Superior temporal gyrus (tissue), 1 donor: ENCODE data around the gene CDK11B.
"Not testable (repeated sequence)": the region's sequence is repeated elsewhere in the genome, so short reads cannot be mapped to it uniquely, and the experiment has no call there.

Experiments
- DNase-seq: peaks from one replicate; pipeline ENCODE4 v3.0.0-alpha.2; 2016; ENCODE audit errors: extremely low spot score

Gene CDK11B

DNA sequence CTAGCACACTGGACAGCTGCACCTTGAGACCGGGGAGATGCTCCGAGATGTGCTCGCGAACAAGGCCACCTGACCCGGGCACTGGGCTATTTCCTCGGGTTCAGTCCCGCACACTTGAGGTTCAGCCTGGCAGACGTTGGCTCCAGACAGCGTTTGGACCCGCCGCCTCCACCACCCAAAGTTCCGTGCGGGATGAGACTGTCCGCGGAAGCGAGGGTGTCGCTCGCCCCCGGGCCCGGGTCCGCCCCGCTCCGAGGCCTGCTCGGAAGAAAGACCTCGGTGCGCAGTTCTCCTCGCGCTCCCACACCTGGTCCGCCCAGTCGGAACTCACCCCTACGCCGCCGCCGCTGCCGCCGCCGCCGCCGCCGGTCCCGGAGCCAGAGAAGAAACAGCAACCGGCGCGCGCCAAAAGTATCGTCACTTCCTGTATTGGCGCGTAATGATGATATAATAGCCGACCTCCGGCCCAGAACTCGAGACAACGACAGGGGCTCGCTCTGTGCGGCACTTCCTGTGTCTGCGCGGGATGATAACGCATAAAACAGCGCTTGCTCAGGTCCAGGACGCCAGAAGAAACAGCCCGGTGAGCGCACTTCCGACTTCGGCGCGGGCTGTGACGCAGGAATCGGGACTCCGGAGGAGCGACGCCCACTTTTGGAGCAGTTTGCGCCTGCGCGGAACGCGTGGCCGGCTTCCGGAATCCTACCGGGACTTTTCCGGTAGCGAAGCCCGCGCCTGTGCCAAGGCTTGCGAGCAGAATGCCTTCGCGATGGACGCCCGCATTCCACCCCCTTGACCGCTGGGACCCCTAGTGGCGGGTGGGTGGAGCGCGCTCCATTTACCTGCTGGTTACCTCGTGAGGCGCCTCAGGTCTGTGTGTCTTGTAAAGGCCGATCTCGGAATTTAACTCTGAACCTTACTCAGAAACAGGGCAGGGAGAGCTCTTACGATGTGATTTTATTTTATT, at the start of gene CDK11B:
TSS of gene CDK11B (minus strand) at position 422 of the 967 bp plus-strand sequence. CDS start 1,519 bp downstream, outside the sequence.
- peak; percentile 90 for DNase-seq

DNA sequence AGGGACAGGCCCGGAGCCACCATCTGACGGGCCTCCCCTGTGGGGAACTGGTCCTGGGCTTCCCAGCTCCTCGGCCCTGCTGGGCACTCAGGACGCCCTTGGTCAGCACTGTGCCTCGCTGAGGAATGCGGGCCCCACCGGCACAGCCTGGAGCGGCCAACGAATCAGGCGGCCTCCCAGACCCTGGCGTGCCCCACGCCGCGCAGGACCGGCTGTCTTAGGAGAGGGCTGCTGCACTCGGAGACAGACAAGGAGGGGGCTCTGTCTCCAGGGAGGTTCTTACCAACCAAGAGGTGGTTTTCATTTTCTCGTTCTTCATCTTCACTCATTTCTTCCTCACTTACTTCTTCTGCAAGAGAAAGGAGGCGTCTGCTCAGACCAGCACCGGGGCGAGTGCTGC, 49.1 kb upstream of the CDK11B start:
- DNase-seq, result not testable (repeated sequence)

DNA sequence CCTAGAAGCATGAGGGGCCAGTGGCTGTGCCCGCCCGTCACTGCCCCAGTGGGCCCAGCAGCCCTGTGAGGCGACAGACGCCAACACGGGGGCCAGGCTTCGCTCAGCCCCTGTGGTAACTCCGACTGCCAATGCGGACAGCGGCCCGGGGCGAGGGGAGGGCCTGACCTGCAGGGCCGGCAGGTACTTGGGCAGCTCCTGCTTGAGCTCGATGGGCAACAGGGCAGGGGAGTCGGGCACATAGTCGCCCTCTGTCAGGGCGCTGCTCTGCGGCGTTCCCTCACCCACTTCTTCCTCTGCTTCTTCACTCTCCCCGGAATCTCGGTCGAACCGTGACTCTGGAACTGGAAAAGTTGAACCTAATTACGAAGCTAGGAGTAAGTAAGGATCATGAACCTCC, 48.4 kb upstream of the CDK11B start:
- DNase-seq, result not testable (repeated sequence)

DNA sequence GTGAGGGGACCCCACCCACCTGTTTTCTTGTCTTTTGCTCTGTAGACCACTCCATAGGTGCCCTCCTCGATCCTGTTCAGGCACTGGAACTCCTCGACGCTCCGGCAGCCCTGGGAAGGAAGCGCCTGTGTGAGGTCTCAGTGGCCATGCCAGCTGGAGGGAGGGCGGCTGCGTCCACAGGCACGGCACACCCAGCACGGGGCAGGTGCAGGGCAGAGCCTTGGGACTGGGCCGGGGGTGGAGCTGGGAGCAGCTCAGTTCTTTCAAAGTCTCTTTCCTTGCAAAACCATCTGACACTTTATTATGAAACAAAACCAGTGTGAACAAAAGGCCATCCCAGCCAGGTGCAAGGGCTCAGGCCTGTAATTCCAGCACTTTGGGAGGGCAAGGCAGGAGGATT, 46.8 kb upstream of the CDK11B start:
- DNase-seq, result not testable (repeated sequence)

DNA sequence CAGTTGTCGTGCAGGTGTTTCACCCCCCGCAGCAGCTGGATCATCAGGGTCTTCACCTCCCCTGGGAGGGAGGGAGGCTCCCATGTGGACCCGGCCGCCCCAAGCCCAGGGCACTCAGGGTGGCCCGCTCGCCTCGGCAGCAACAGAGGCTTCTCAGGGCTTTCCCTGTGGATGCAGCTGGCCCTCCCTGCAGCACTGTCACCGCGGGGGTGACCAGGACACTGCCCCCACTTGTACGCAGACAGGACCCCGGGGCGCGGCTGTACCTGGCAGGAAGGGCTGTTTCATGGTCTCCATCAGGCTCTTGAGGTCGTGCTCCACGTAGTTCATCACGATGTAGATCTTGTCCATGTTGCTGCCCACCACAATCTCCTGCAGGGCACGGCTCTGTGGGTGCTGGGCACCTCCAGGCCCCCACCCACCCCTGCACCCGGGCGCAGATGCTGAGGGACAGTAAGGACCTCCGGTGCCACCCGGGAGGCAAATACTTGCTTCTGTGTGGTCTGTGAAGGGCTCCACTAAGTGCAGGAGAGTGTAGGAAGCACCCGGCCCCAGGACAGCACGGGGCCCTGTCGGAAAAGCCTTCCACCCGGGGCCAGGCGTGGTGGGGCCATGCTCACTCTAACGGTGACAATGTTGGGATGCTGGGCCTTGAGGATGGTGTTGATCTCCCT, 45.6 kb upstream of the CDK11B start:
- not testable (repeated sequence) for DNase-seq

DNA sequence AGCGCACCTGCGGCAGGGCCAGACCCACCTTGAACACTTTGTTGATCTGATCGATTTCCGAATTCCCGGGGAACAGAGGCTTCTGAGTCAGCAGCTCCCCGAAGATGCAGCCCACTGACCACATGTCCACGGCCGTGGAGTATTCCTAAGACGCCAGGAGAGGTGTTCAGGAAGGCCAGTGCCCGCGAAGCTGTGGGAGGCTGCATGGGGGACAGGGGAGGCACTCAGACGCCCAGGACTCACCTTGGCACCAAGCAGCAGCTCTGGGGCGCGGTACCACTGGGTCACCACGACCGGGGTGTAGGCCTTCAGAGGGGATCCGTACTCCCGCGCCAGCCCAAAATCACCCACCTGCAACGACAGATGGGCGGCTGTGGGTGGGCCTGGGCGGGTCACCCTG, 45.0 kb upstream of the CDK11B start:
- DNase-seq, result no peak

DNA sequence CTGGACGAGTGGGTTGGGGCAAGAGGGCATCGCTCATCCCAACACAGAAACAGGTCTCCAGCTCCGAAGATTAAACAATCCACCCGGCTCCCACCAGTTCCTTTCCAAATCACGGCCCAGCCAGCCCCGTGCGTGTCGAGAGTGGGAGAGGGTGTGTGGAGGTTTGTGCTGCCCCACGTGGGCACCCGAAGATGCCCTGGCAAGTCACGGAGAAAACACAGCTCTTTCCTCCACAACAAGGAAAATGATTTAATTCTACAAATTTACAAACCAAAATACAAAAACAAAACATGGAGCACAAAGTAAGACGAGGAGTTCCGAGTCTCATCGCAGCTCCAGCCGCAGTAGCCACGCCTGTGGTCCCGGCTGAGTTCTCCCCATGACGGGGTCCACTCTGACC, 43.7 kb upstream of the CDK11B start:
- not testable (repeated sequence) for DNase-seq

DNA sequence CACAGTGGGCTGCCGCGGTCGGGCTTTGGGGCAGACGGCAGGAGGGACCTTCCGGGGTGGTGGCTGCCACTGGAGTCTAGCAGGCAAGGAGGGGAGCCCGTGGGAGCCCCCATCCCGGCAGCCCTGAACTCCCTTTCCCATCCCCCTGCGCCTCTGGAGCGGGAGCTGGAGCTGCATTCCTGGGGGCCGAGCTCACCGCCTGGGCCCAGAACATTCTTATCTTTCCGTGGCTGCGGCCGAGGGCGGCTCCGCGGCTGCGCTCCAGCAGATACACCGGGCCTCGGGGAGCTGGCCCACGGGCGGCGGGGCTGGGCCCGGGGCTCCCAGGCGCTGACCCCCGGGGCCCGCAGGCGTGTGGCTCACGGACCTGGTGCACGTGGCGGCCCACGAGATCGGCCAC, 41.8 kb upstream of the CDK11B start:
- not testable (repeated sequence) for DNase-seq

DNA sequence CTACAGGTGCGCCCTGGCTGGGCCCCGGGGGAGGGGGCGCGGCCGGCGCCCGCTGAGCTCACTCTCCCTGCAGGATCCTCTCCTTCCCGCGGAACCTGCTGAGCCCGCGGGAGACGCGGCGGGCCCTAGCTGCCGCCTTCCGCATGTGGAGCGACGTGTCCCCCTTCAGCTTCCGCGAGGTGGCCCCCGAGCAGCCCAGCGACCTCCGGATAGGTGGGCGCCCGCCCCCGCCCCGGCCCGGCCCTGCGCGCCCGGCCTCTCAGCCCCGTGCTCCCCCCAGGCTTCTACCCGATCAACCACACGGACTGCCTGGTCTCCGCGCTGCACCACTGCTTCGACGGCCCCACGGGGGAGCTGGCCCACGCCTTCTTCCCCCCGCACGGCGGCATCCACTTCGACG, 41.3 kb upstream of the CDK11B start:
- DNase-seq, result not testable (repeated sequence)

DNA sequence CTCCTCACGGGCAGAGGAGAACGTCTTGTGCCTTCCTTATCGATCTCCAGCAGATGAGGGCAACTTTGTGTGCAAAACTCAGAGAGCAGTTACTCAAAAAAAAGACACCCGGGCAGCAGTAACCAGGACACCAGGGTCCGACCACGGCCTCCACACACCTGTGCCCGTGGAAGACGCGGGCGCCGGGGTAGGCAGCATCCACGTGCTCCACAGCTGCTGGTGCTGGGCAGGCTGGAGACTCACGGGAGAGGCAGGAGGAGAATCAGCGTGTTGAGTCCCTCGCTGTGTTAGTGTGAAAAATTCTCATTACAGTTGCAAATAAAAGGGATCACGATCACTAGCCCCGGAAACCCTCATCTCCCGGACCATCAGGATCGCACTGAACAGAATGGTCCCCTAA, 40.3 kb upstream of the CDK11B start:
- not testable (repeated sequence) for DNase-seq

DNA sequence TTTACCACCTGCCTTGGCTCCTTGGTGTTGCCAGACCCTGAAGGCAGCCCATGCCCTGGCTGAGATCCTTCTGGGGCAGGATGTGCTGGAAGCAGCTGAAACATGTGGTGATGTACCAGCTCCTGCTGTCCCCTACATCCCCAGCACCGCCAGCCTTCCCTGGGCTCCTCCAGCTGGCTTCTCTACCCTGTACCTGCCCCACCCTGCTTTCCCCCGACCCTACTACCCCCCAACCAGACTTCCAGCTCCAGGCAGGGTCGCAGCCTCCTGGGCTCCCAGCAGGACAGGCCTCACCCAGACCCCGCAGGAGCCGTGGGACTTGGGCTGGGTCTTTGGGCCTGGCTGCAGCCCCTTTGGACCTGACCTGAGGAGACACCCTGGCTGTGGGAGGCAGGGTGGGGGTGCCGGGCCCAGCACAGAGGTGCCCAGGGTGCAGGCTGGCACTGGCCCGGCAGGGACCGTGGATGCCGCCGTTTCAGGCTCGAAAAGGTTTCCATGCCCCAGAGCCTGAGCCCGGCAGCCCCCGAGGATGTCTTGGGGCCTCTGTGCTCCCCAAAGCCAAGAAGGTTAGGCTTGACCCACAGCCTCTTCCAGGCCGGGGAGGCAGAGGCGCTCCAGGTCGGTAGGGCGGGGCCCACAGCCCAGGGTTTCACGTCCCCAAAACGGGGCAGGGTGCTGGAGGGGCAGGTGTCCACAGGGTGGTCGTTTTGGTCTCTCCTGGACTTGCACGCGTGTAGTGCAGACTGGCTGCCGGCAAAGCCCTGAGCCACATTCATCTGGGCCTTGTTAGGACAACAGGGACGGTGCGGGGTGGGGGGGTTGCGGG, 38.8 kb upstream of the CDK11B start:
- not testable (repeated sequence) for DNase-seq

DNA sequence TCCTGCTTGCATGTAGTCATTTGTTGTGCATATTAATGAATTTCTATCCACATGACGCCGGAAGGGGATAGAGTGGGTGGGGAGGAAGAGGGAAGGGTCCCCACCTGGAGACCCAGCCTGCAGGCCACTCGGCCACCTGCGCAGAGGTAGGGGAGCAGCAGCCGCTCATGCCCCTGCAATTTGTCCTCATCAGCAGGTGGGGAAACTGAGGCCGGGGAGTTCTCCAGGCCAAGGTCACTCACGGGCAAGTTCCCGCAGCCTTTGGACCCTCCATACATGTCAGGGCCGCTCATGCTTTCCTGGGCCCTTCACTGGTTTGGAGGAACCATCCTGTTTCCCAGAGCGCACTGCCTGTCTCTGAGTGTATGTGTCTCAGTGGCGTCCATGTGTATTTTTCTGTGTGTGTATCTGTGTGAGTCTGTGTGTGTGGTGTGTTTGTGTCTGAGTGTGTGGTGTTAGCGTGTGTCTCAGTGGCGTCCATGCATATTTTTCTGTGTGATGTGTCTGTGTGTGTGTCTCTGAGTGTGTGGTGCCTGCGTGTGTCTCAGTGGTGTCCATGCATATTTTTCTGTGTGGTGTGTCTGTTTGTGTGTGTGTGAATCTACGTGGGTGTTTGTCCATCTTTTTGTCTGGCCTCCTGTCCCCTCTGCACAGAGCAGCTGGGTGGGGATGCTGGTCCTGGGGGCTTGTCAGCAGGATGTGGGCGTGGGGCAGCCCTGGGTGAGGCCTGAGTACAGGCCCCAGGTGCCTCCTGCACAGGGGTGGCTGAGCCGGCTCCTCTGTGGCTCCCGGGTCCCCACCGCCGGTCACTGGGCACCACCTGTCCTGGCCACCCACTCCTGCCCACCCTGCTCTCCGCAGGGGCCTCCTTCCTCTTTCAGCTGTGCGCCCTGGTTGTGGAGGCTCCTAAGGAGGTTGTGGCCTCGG, 37.9 kb upstream of the CDK11B start:
- DNase-seq, result not testable (repeated sequence)

DNA sequence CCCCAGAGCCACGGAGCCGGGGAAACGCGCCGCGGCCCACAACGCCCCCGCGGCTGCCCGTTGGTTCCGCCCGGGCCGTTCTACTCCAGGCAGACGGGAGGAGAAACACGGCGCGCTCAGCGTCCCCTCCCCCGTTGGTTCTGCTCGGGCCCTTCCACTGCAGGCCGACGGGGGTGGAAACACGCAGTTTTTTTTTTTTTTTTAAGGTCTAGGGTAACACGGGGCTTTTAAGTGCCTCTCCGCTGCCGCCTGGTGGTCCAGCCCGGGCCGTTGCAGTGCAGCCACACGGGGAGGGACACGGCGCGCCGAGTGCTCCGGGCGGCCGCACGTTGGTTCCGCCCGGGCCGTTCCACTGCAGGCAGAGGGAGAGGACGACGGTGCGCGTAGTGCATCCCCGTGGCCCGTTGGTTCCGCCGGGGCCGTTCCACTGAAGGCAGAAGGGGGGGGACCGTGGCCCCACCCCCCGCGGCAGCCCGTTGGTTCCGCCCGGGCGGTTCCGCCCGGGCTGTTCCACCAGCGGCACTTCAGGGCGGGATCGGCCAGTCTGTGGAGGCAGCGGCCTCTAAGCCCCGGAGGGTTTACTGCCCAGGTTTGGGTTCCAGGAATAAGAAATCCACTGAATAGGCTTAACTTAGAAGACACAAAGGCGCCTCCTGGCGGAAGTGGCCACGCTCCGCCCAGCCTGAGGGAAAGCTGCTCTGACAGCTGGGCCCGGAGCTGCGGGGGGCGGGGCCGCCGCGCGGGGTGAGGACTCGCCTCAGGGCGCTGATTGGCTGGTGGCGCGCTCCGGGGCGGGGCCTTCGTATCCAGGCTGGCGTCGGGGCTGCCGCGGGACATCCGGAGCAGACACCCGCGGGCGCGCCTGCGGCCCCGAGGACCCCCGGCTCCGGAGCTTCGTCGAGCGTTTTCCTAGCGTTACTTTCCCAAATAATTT, 34.2 kb upstream of the CDK11B start, which contains the start of gene SLC35E2B:
TSS of gene SLC35E2B (minus strand) at position 82 of the 934 bp plus-strand sequence. CDS start 16,096 bp downstream, outside the sequence.
- DNase-seq, result peak; percentile 93

DNA sequence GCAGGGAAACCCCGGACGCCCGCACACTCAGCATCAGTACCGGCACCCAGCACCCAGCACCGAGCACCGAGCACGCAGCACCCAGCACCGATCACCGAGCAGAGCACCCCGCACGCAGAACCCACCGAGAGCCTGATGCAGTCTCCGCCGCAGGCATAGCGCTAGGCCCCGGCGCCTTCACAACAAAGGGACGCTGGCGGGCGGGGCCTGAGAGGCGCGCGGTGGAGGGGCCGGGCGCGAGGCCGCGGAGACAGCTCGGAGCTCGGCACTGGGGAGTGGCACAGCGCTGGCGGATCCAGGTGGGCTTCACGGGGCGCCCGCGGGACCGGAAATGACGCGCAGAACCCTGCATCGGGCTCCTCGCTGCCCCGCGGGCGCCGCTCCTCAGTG, 33.5 kb upstream of the CDK11B start:
- peak; percentile 63 for DNase-seq

DNA sequence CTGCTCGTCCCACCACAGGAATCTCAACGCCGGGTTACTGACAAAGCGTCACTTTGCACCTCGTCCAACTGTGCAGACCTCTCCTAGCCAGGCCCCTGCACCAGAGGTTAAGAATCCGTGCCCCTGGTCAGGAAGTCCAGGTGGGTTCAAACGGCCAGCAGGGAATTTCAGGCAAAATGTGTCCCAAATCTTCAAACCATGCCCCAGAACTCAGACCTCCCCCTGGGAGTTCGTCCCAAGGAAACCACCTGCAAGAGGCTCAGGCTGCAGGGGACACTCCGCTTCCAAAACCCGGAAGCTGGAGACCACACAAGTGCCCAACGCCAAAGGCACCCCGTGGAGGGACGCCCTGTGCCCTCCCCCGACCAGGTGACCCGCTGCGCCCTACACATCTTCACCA, 32.6 kb upstream of the CDK11B start:
- DNase-seq, result not testable (repeated sequence)

DNA sequence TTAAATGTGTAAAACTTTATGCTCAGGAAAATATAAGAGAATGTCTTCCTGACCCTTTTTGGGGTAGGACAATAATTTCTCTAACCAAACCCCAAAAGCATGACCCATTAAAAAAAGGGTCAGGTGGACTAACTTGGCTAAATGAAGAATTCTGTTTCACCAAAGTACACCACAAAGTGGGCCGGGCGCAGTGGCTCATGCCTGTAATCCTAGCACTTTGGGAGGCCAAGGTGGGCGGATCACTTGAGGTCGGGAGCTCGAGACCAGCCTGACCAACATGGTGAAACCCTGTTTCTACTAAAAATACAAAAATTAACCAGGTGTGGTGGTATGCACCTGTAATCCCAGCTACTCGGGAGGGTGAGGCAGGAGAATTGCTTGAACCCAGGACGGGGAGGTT, 30.7 kb upstream of the CDK11B start:
- DNase-seq, result not testable (repeated sequence)

DNA sequence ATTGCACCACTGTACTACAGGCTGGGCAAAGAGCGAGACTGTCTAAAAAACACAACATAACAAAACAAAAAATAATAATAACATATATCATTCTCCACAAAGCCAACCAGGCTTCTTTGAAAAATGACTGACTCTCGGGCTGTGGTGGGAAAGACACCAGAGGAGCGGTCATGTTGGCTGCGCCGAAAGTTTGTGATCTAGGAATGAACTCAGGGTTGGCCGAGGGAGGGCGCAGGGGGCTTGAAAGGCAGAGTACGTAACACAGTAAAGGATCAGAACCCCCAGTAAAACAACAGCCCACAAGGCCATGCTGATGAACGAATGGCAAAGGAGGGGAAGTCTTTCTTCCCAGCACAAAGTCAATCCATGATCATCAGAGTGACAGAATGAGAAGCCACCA, 29.0 kb upstream of the CDK11B start:
- DNase-seq, result no peak

DNA sequence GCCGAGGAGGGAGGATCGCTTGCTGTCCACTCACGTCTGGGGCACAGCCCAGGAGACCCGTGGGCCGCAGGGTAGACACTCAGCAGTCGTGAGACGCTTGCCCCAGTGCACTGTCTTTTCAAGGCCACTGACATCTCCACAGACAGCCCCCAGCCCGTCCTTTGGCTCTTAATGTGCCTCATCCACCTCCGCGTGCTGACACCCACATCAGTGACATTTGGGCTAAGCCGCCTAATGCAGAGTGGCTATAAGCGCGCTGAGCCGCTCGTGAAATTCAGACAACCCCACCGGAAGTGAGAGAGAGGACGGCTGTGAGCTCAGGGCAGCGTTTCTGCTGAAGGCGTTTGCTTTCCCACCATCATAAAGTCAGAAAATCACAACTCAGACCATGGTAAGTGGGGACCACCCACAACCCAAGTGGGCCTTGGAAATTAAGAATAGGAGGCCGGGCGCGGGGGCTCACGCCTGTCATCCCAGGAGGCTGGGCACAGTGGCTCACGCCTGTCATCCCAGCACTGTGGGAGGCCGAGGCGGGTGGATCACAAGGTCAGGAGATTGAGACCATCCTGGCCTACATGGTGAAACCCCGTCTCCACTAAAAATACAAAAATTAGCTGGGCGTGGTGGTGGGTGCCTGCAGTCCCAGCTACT, 25.4 kb upstream of the CDK11B start:
- no peak for DNase-seq
